Measurements from ENCODE around the gene KCNH5.
"Not testable (repeated sequence)": the region's sequence is repeated elsewhere in the genome, so short reads cannot be mapped to it uniquely, and the experiment has no call there.

Gene KCNH5

GRCh38 chr14:62763951-62764350 is 281.3 kb downstream of the KCNH5 start:
- Mint-ChIP-seq H3K9me3 (peaks cover 12% of the 10 kb centered on the region), H3K4me3 (no peak overlapping the region), H3K27ac (ENCODE audit: low read depth) (no peak overlapping the region), H3K36me3 (ENCODE audit: insufficient read depth) (no peaks in the 10 kb centered on the region), H3K27me3 (no peaks in the 10 kb centered on the region), H3K4me1 (no peaks in the 10 kb centered on the region)
- no peak for ATAC-seq (replicated peaks; ENCODE audit: extremely low read depth, poor library complexity, severe bottlenecking)
- no peak for DNase-seq (ENCODE audit: low spot score in 2 of 2)

GRCh38 chr14:62759796-62760195 is 285.5 kb downstream of the KCNH5 start:
- Mint-ChIP-seq H3K27ac (ENCODE audit: low read depth) (no peak overlapping the region), H3K27me3 (no peaks in the 10 kb centered on the region), H3K36me3 (ENCODE audit: insufficient read depth) (no peaks in the 10 kb centered on the region), H3K9me3 (peaks cover 16% of the 10 kb centered on the region), H3K4me1 (no peaks in the 10 kb centered on the region), H3K4me3 (no peak overlapping the region)
- no peak for DNase-seq (ENCODE audit: low spot score in 2 of 2)
- ATAC-seq (replicated peaks; ENCODE audit: extremely low read depth, poor library complexity, severe bottlenecking) = no peak

- not testable (repeated sequence) for DNase-seq (ENCODE audit: low spot score in 2 of 2); H3K9me3 Mint-ChIP-seq; H3K36me3 Mint-ChIP-seq (ENCODE audit: insufficient read depth); ATAC-seq (replicated peaks; ENCODE audit: extremely low read depth, poor library complexity, severe bottlenecking); H3K4me1 Mint-ChIP-seq; H3K27me3 Mint-ChIP-seq; H3K27ac Mint-ChIP-seq (ENCODE audit: low read depth); H3K4me3 Mint-ChIP-seq
These were observed 298.4 kb downstream of the KCNH5 start for GRCh38 chr14:62746881-62747280.

GRCh38 chr14:62745496-62745895 is 299.8 kb downstream of the KCNH5 start:
- Mint-ChIP-seq H3K4me3 (no peak overlapping the region), H3K4me1 (no peaks in the 10 kb centered on the region), H3K36me3 (ENCODE audit: insufficient read depth) (no peaks in the 10 kb centered on the region), H3K27me3 (no peaks in the 10 kb centered on the region), H3K27ac (ENCODE audit: low read depth) (no peak overlapping the region), H3K9me3 (no peaks in the 10 kb centered on the region)
- ATAC-seq (replicated peaks; ENCODE audit: extremely low read depth, poor library complexity, severe bottlenecking) (no peak), DNase-seq (ENCODE audit: low spot score in 2 of 2) (no peak)

- Mint-ChIP-seq H3K4me3 (no peak overlapping the region), H3K27me3 (no peaks in the 10 kb centered on the region), H3K27ac (ENCODE audit: low read depth) (no peak overlapping the region), H3K36me3 (ENCODE audit: insufficient read depth) (no peaks in the 10 kb centered on the region), H3K9me3 (no peaks in the 10 kb centered on the region), H3K4me1 (no peaks in the 10 kb centered on the region)
- ATAC-seq (replicated peaks; ENCODE audit: extremely low read depth, poor library complexity, severe bottlenecking) (no peak), DNase-seq (ENCODE audit: low spot score in 2 of 2) (no peak)
These were observed 301.7 kb downstream of the KCNH5 start for GRCh38 chr14:62743560-62743959.

GRCh38 chr14:62743118-62743517 is 302.1 kb downstream of the KCNH5 start:
- Mint-ChIP-seq H3K9me3 (no peaks in the 10 kb centered on the region), H3K27me3 (no peaks in the 10 kb centered on the region), H3K36me3 (ENCODE audit: insufficient read depth) (no peaks in the 10 kb centered on the region), H3K4me1 (no peaks in the 10 kb centered on the region), H3K4me3 (no peak overlapping the region), H3K27ac (ENCODE audit: low read depth) (no peak overlapping the region)
- DNase-seq (ENCODE audit: low spot score in 2 of 2) (no peak), ATAC-seq (replicated peaks; ENCODE audit: extremely low read depth, poor library complexity, severe bottlenecking) (no peak)

GRCh38 chr14:62739647-62740046 is 305.6 kb downstream of the KCNH5 start:
- Mint-ChIP-seq H3K9me3 (peaks cover 6% of the 10 kb centered on the region), H3K4me1 (no peaks in the 10 kb centered on the region), H3K36me3 (ENCODE audit: insufficient read depth) (no peaks in the 10 kb centered on the region), H3K27me3 (no peaks in the 10 kb centered on the region), H3K4me3 (no peak overlapping the region), H3K27ac (ENCODE audit: low read depth) (no peak overlapping the region)
- DNase-seq (ENCODE audit: low spot score in 2 of 2) = no peak
- ATAC-seq (replicated peaks; ENCODE audit: extremely low read depth, poor library complexity, severe bottlenecking) = no peak

DNA sequence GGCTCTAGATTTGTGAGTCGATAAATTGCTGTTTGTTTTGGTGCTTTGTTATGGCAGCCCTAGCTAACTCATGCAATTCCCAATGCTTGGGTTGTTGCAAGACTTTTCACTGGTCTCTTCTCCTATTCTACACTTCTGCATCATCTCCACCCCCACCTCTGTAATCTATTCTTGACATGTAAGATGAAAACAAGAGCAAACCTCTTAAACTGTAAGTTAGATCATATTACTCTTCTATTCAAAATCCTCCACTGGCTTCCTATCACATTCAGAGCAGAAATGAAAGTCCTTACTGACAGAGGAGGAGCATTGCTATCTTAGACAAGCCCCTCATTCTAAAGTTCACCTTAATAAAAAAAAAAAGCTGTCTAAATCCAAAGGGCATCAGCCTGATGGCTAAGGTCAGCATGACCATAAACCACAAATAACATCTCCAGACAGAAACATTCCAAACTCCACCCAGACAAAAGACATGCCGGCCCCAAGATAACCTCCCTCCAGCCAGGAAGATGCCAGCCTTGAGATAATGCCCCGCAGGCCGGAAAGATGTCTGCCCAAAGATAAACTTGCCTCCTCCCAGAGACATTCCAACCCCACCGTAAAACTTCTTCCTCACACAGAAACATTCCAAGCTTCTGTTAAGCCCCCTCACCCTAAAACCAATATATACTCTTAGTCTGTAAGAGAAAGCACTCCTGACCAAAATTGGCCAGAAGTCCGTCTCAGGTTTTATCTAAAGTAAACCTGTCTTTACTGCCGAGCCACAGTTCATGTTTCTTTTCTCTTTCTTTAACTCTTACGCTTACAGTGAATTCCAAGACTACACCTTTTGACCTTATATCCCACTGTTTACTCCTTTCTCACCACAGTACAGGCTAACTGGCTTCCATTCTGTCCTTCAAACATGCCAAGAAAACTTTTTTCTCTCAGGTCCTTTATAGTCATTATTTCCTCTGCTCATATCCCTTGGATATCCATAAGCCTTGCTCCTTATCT is 308.9 kb downstream of the KCNH5 start:
- no peak for DNase-seq (ENCODE audit: low spot score in 2 of 2)
- H3K9me3 Mint-ChIP-seq = peaks cover 6% of the 10 kb centered on the region
- no peaks in the 10 kb centered on the region for H3K36me3 Mint-ChIP-seq (ENCODE audit: insufficient read depth)
- no peak overlapping the region for H3K27ac Mint-ChIP-seq (ENCODE audit: low read depth)
- no peaks in the 10 kb centered on the region for H3K27me3 Mint-ChIP-seq
- H3K4me1 Mint-ChIP-seq = no peaks in the 10 kb centered on the region
- ATAC-seq (replicated peaks; ENCODE audit: extremely low read depth, poor library complexity, severe bottlenecking) = no peak
- no peak overlapping the region for H3K4me3 Mint-ChIP-seq

DNA sequence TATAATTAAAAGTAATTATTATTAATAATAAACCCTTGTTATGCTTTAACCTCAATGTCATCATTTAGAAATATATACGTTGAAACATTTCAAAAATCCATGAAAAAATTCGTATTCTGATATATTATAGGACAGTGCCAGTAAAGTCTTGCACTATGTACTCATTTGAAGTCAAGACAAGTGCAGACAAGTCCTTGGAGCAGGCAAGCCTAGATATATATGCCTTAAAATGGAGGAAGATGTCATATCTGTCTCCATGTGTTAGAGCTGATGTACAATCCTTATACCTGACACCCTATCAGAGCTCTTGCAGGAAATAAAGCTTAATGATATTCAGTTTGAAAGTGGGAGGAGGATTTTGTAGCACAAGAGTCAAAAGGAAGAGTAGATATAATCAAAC is 310.4 kb downstream of the KCNH5 start:
- Mint-ChIP-seq H3K4me3 (no peak overlapping the region), H3K27ac (ENCODE audit: low read depth) (no peak overlapping the region), H3K36me3 (ENCODE audit: insufficient read depth) (no peaks in the 10 kb centered on the region), H3K4me1 (no peaks in the 10 kb centered on the region), H3K27me3 (no peaks in the 10 kb centered on the region), H3K9me3 (peaks cover 6% of the 10 kb centered on the region)
- no peak for DNase-seq (ENCODE audit: low spot score in 2 of 2)
- no peak for ATAC-seq (replicated peaks; ENCODE audit: extremely low read depth, poor library complexity, severe bottlenecking)

DNA sequence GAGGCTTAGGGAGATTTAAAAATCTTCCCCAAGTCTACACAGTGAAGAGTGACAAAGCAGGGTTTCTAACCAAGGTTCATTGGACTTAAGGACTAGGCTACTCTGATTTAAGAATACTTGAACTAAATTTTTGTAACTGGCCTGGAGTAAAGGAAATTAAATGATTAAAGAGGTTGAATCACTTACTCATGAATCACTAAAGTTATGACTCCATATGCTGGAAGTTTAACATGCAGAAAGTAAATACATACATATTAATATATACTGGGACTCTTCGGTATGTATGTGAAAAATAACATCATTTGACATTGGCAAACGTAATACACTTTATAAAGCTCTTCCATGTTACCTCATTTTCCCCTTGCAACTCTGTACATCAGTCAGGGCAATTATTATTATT is 322.9 kb downstream of the KCNH5 start:
- Mint-ChIP-seq H3K27ac (ENCODE audit: low read depth) (no peak overlapping the region), H3K9me3 (peaks cover 12% of the 10 kb centered on the region), H3K27me3 (no peaks in the 10 kb centered on the region), H3K36me3 (ENCODE audit: insufficient read depth) (peaks cover 2% of the 10 kb centered on the region), H3K4me3 (no peak overlapping the region), H3K4me1 (no peaks in the 10 kb centered on the region)
- no peak for DNase-seq (ENCODE audit: low spot score in 2 of 2)
- no peak for ATAC-seq (replicated peaks; ENCODE audit: extremely low read depth, poor library complexity, severe bottlenecking)

GRCh38 chr14:62718629-62719028 is 326.6 kb downstream of the KCNH5 start:
- no peak for DNase-seq (ENCODE audit: low spot score in 2 of 2)
- H3K36me3 Mint-ChIP-seq (ENCODE audit: insufficient read depth) = peaks cover 2% of the 10 kb centered on the region

GRCh38 chr14:62711351-62712023 is 333.8 kb downstream of the KCNH5 start:
- DNase-seq (ENCODE audit: low spot score in 2 of 2) = no peak
- no peak for ATAC-seq (replicated peaks; ENCODE audit: extremely low read depth, poor library complexity, severe bottlenecking)
- H3K4me3 Mint-ChIP-seq = no peak overlapping the region

More at GRCh38 chr14:62718629-62719028, 326.6 kb downstream of the KCNH5 start:
- H3K27ac Mint-ChIP-seq (ENCODE audit: low read depth) = no peak overlapping the region
- no peak for ATAC-seq (replicated peaks; ENCODE audit: extremely low read depth, poor library complexity, severe bottlenecking)
- no peak overlapping the region for H3K4me3 Mint-ChIP-seq
- no peaks in the 10 kb centered on the region for H3K27me3 Mint-ChIP-seq
- no peaks in the 10 kb centered on the region for H3K4me1 Mint-ChIP-seq
- H3K9me3 Mint-ChIP-seq = peaks cover 23% of the 10 kb centered on the region

DNA sequence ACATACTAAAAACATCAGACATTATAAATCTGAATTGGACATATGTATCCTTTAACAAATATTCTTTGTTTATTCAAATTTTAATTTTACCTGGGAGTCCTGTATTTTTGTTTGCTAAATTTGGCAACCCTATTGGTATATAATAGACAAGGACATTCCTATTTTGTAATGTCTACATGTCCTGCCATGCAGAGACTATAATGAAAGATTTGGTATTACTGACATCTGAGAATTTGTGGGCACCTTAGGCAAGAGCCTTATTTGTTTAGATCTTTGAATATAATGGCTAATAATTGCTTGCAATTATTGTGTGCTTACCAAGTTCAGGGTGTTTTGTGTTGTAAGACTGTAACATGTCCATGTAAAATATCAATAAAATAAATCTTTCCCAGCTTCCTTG is 334.4 kb downstream of the KCNH5 start:
- peaks cover 5% of the 10 kb centered on the region for H3K9me3 Mint-ChIP-seq
- no peak overlapping the region for H3K27ac Mint-ChIP-seq (ENCODE audit: low read depth)
- no peak for ATAC-seq (replicated peaks; ENCODE audit: extremely low read depth, poor library complexity, severe bottlenecking)
- no peak for DNase-seq (ENCODE audit: low spot score in 2 of 2)
- no peaks in the 10 kb centered on the region for H3K4me1 Mint-ChIP-seq
- H3K4me3 Mint-ChIP-seq = no peak overlapping the region
- H3K36me3 Mint-ChIP-seq (ENCODE audit: insufficient read depth) = no peaks in the 10 kb centered on the region
- no peaks in the 10 kb centered on the region for H3K27me3 Mint-ChIP-seq

More at GRCh38 chr14:62711351-62712023, 333.8 kb downstream of the KCNH5 start:
- no peaks in the 10 kb centered on the region for H3K36me3 Mint-ChIP-seq (ENCODE audit: insufficient read depth)
- H3K27me3 Mint-ChIP-seq = no peaks in the 10 kb centered on the region
- peaks cover 9% of the 10 kb centered on the region for H3K9me3 Mint-ChIP-seq
- H3K4me1 Mint-ChIP-seq = no peaks in the 10 kb centered on the region
- H3K27ac Mint-ChIP-seq (ENCODE audit: low read depth) = no peak overlapping the region
